ENCODE results near the gene AMMECR1.

DNA sequence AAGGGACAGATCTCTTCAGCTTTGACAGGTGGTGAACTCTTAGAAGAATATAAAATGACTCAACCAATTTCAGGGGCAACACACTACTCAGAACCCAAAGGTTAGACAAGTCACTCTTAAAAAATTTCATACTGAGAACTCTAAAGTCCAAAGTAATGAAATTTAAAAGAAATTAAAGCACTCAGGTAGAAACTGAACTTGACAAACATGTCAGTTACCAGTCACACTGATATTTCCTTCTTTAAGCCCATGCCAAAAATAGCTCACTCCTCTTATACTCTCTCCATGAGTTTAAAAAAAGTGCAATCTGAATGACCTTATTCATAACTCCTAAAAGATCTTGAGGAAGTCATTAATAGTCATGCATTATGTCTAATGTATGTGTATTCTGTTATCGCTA, 40.3 kb downstream of the AMMECR1 start:
- TF ChIP-seq SUZ12 (IDR thresholded peaks at IDR 0.05; ENCODE audit: extremely low read depth, insufficient read depth, insufficient read length) (no peak), YY1 (IDR thresholded peaks at IDR 0.05; ENCODE audit: insufficient read depth, insufficient read length) (no peak)
